Hepatocyte (in vitro differentiated cells): ENCODE data around the gene ATP6V0E1. TPM values are rescaled to one million over a fixed set of nuclear protein-coding genes. Genes with fewer than 3 reads are reported as not detected.

Experiments used
- DNase-seq: peaks from one replicate; pipeline ENCODE4 v3.0.0-alpha.2; 2016; ENCODE audit warnings: low spot score
- H2AFZ ChIP-seq: fragments of 200-600 bp; sonication (generic); 2 replicates; pipeline ENCODE4 v1.6.0; 2016; ENCODE audit warnings: antibody characterized with exemption, mild to moderate bottlenecking
- H3K27ac ChIP-seq: fragments of 200-600 bp; sonication (generic); 2 replicates; pipeline ENCODE4 v1.5.1; 2016; ENCODE audit warnings: mild to moderate bottlenecking
- H3K27me3 ChIP-seq: fragments of 200-600 bp; sonication (generic); 2 replicates; pipeline ENCODE4 v1.6.1; 2016
- H3K36me3 ChIP-seq: fragments of 200-600 bp; sonication (generic); replicated peaks from 2 replicates; pipeline ENCODE4 v1.5.1; 2016; ENCODE audit warnings: low read depth; ENCODE audit not compliant: insufficient read depth
- H3K4me1 ChIP-seq: fragments of 200-600 bp; sonication (generic); 2 replicates; pipeline ENCODE4 v1.5.1; 2016; ENCODE audit warnings: mild to moderate bottlenecking, moderate library complexity; ENCODE audit not compliant: insufficient read depth
- H3K4me2 ChIP-seq: fragments of 200-600 bp; sonication (generic); 2 replicates; pipeline ENCODE4 v1.6.0; 2016
- H3K4me3 ChIP-seq: fragments of 200-600 bp; sonication (generic); 2 replicates; pipeline ENCODE4 v1.5.1; 2016; ENCODE audit warnings: mild to moderate bottlenecking
- H3K79me2 ChIP-seq: fragments of 200-600 bp; sonication (generic); 2 replicates; pipeline ENCODE4 v1.6.0; 2017; ENCODE audit warnings: mild to moderate bottlenecking
- H3K9me2 ChIP-seq: fragments of 200-600 bp; sonication (generic); replicated peaks from 2 replicates; pipeline ENCODE4 v1.6.0; 2017; ENCODE audit warnings: mild to moderate bottlenecking; ENCODE audit not compliant: insufficient read depth
- H3K9me3 ChIP-seq: fragments of 200-600 bp; sonication (generic); 2 replicates; pipeline ENCODE4 v1.5.1; 2016; ENCODE audit warnings: low read depth, mild to moderate bottlenecking
- H4K20me1 ChIP-seq: fragments of 200-600 bp; sonication (generic); 2 replicates; pipeline ENCODE4 v1.6.0; 2016; ENCODE audit warnings: mild to moderate bottlenecking; ENCODE audit not compliant: insufficient read depth, poor library complexity, severe bottlenecking
- CTCF ChIP-seq: fragments of 200-600 bp; sonication (generic); IDR thresholded peaks from 2 replicates; pipeline ENCODE4 v1.5.1; 2016; ENCODE audit warnings: antibody characterized with exemption, mild to moderate bottlenecking; ENCODE audit not compliant: poor library complexity
- EZH2 ChIP-seq: fragments of 200-600 bp; sonication (generic); IDR thresholded peaks from 2 replicates; pipeline ENCODE4 v1.6.1; 2016; ENCODE audit warnings: antibody characterized with exemption, mild to moderate bottlenecking, borderline replicate concordance
- EZH2phosphoT487 ChIP-seq: fragments of 200-600 bp; sonication (generic); IDR thresholded peaks from one replicate; pipeline ENCODE4 v1.6.1; 2018; ENCODE audit warnings: antibody characterized with exemption, mild to moderate bottlenecking, low read depth, moderate library complexity; ENCODE audit not compliant: unreplicated experiment, severe bottlenecking
- WGBS: methylation state at CpG from one replicate; pipeline ENCODE4 v1.1.6; 2016; ENCODE audit warnings: low lambda C conversion rate; ENCODE audit errors: missing lambda C conversion rate; 5-methylcytosine and 5-hydroxymethylcytosine counted together
- polyA plus RNA-seq: library from polyadenylated mRNA; unstranded; fragments of >200 nt; fragmentation: Nextera tagmentation; extraction: Ambion mirVana; gene quantifications from 2 replicates; pipeline ENCODE4 v1.2.1, GENCODE V29; 2016
- total RNA-seq: library from RNA; depleted of rRNA; stranded (reverse); fragments of >200 nt; gene quantifications from 2 replicates; pipeline ENCODE4 v1.2.3, GENCODE V29; 2014

The ATP6V0E1 gene
- total and polyA plus RNA-seq, 2 experiments from 2014 or later: 216 to 657 TPM

- no peaks in the 10 kb centered on the region for H3K79me2 ChIP-seq
- 88% methylated on average over 5 of the region's 5 CpGs for WGBS
- TF ChIP-seq EZH2 (no peak), CTCF (no peak), EZH2phosphoT487 (no peak)
Measured at GRCh38 chr5:172972552-172972951, 11.0 kb upstream of the ATP6V0E1 start.

GRCh38 chr5:172973127-172973916, 10.2 kb upstream of the ATP6V0E1 start:
- no peaks in the 10 kb centered on the region for H3K36me3 ChIP-seq
- H2AFZ ChIP-seq: no peak overlapping the region
- WGBS: 85% methylated on average over 3 of the region's 3 CpGs
- H3K9me3 ChIP-seq: no peaks in the 10 kb centered on the region
- no peak overlapping the region for H3K4me2 ChIP-seq
- DNase-seq: no peak
- H3K4me3 ChIP-seq: no peak overlapping the region
- no peak overlapping the region for H3K27ac ChIP-seq
- H3K9me2 ChIP-seq: no peaks in the 10 kb centered on the region
- no peak for TF ChIP-seq EZH2phosphoT487
- no peaks in the 10 kb centered on the region for H3K4me1 ChIP-seq
- no peaks in the 10 kb centered on the region for H3K27me3 ChIP-seq
- no peaks in the 10 kb centered on the region for H3K79me2 ChIP-seq
- H4K20me1 ChIP-seq: no peaks in the 10 kb centered on the region

More at GRCh38 chr5:172972552-172972951, 11.0 kb upstream of the ATP6V0E1 start:
- Histone ChIP-seq H3K4me1 (no peaks in the 10 kb centered on the region), H3K27ac (no peak overlapping the region), H2AFZ (no peak overlapping the region), H3K4me2 (no peak overlapping the region), H3K9me2 (no peaks in the 10 kb centered on the region), H3K27me3 (no peaks in the 10 kb centered on the region), H4K20me1 (no peaks in the 10 kb centered on the region), H3K4me3 (no peak overlapping the region), H3K36me3 (no peaks in the 10 kb centered on the region), H3K9me3 (no peaks in the 10 kb centered on the region)
- DNase-seq: no peak

GRCh38 chr5:172973931-172974330, 9.6 kb upstream of the ATP6V0E1 start:
- no peaks in the 10 kb centered on the region for H3K27me3 ChIP-seq
- H3K9me2 ChIP-seq: no peaks in the 10 kb centered on the region
- no peaks in the 10 kb centered on the region for H4K20me1 ChIP-seq
- H3K9me3 ChIP-seq: no peaks in the 10 kb centered on the region
- no peak overlapping the region for H2AFZ ChIP-seq
- no peaks in the 10 kb centered on the region for H3K4me1 ChIP-seq
- H3K36me3 ChIP-seq: no peaks in the 10 kb centered on the region
- no peak for DNase-seq
- H3K79me2 ChIP-seq: no peaks in the 10 kb centered on the region
- H3K27ac ChIP-seq: no peak overlapping the region
- H3K4me3 ChIP-seq: no peak overlapping the region
- TF ChIP-seq EZH2 (no peak), CTCF (no peak), EZH2phosphoT487 (no peak)
- no peak overlapping the region for H3K4me2 ChIP-seq
- WGBS: 86% methylated on average over 8 of the region's 8 CpGs

GRCh38 chr5:172975289-172975688, 8.3 kb upstream of the ATP6V0E1 start:
- TF ChIP-seq EZH2: no peak
- no peak for TF ChIP-seq EZH2phosphoT487
- no peak for TF ChIP-seq CTCF
- Histone ChIP-seq H3K4me1 (no peaks in the 10 kb centered on the region), H3K4me2 (no peak overlapping the region), H2AFZ (no peak overlapping the region), H3K27ac (no peak overlapping the region), H3K79me2 (no peaks in the 10 kb centered on the region), H3K9me2 (no peaks in the 10 kb centered on the region), H3K9me3 (no peaks in the 10 kb centered on the region), H3K27me3 (no peaks in the 10 kb centered on the region), H3K4me3 (no peak overlapping the region), H3K36me3 (no peaks in the 10 kb centered on the region), H4K20me1 (no peaks in the 10 kb centered on the region)
- WGBS: 90% methylated on average over 11 of the region's 11 CpGs
- no peak for DNase-seq
